ENCODE results near the gene XNDC1N. TPM values are rescaled to one million over a fixed set of nuclear protein-coding genes. Genes with fewer than 3 reads are reported as not detected.
"Not testable (repeated sequence)": the region's sequence is repeated elsewhere in the genome, so short reads cannot be mapped to it uniquely, and the experiment has no call there.

The XNDC1N gene
- total and polyA plus RNA-seq, 5 donors from 2014 or later, result 4.7 to 21.7 (median 7.7) TPM

GRCh38 chr11:71885806-71886205 is 42.6 kb downstream of the XNDC1N start:
- not testable (repeated sequence) for H3K4me1 Mint-ChIP-seq; DNase-seq; H3K27ac ChIP-seq (ENCODE audit: insufficient read depth, low read length, poor library complexity, severe bottlenecking); H3K27me3 Mint-ChIP-seq; H3K4me3 Mint-ChIP-seq; H3K27me3 ChIP-seq (ENCODE audit: control insufficient read depth, insufficient read depth, low read length); H3K4me3 ChIP-seq (ENCODE audit: low read depth, low read length); H3K27ac Mint-ChIP-seq; H3K36me3 Mint-ChIP-seq; H3K9me3 Mint-ChIP-seq; H3K36me3 ChIP-seq (ENCODE audit: control insufficient read depth, insufficient read depth, low read length); H3K4me1 ChIP-seq (ENCODE audit: control insufficient read depth, insufficient read depth, low read length, poor library complexity, severe bottlenecking); H3K9me3 ChIP-seq (ENCODE audit: control insufficient read depth in 2 of 2, low read length in 2 of 2); ATAC-seq (ENCODE audit: low read depth in 2 of 2)

Other genes starting within 250 kb of the XNDC1N start
- gene DEFB108B, start 95.4 kb downstream of the XNDC1N start, total RNA-seq, result not detected
- gene DEFB108B, start 95.4 kb downstream of the XNDC1N start, polyA plus RNA-seq, result not detected
- gene DEFB131B, start 50.1 kb downstream of the XNDC1N start, total RNA-seq, result not detected
- not detected for gene DEFB131B, start 50.1 kb downstream of the XNDC1N start, polyA plus RNA-seq
- gene RNF121, start 452 bp upstream of the XNDC1N start, total RNA-seq, result 23.6 TPM
- 10 to 100 TPM in 2 of 4 donors, 1 to 10 TPM in 2; 8.8 to 13.1 (median 10.2) TPM for gene RNF121, start 452 bp upstream of the XNDC1N start, polyA plus RNA-seq
- gene IL18BP, start 70.3 kb upstream of the XNDC1N start, total RNA-seq, result 22.8 TPM
- 10 to 100 TPM; 10.4 to 19.1 (median 12.5) TPM for gene IL18BP, start 70.3 kb upstream of the XNDC1N start, polyA plus RNA-seq
- 272 TPM for gene NUMA1, start 151.9 kb upstream of the XNDC1N start, total RNA-seq
- 10 to 100 TPM; 14.0 to 27.2 (median 20.5) TPM for gene NUMA1, start 151.9 kb upstream of the XNDC1N start, polyA plus RNA-seq
- gene LRRC51, start 152.3 kb upstream of the XNDC1N start, total RNA-seq, result 1.5 TPM
- gene LRRC51, start 152.3 kb upstream of the XNDC1N start, polyA plus RNA-seq, result 1 to 10 TPM; 2.8 to 9.4 (median 6.3) TPM
- 48.5 TPM for gene LAMTOR1, start 174.7 kb upstream of the XNDC1N start, total RNA-seq
- gene LAMTOR1, start 174.7 kb upstream of the XNDC1N start, polyA plus RNA-seq, result 100 to 1,000 TPM in 3 of 4 donors, 10 to 100 TPM in 1; 69.2 to 116 (median 102) TPM
- not detected for gene TOMT, start 177.3 kb upstream of the XNDC1N start, total RNA-seq
- not detected for gene TOMT, start 177.3 kb upstream of the XNDC1N start, polyA plus RNA-seq
- gene ANAPC15, start 184.1 kb upstream of the XNDC1N start, total RNA-seq, result 46.3 TPM
- gene ANAPC15, start 184.1 kb upstream of the XNDC1N start, polyA plus RNA-seq, result 100 to 1,000 TPM in 2 of 4 donors, 10 to 100 TPM in 2; 86.1 to 103 (median 98.4) TPM
- gene FOLR3, start 207.1 kb upstream of the XNDC1N start, total RNA-seq, result not detected
- under 1 TPM in 1 of 4 donors, not detected in 3; 0.32 TPM for gene FOLR3, start 207.1 kb upstream of the XNDC1N start, polyA plus RNA-seq

Data from CD4-positive, CD25-positive, alpha-beta regulatory T cell (primary cell).